A673 (cell line): ENCODE data around the gene USP12. TPM values are rescaled to one million over a fixed set of nuclear protein-coding genes. Genes with fewer than 3 reads are reported as not detected.
A peak's percentile ranks its signal among the peaks of the same experiment; 100 is the strongest.

Experiments used
- BruUV-seq: library from RNA; stranded (reverse); fragments of 400-500 nt; replicated peaks from 2 replicates; lab custom pipeline; 2021; lab: Mats Ljungman, UMichigan
- CTCF ChIA-PET: fragments of 300-600 bp; sonication (Branson Sonifier 250); formaldehyde crosslinking; loops from one replicate; lab custom pipeline; 2022; ENCODE audit warnings: antibody characterized with exemption; lab: Charles Lee
- POLR2A ChIA-PET: fragments of 300-600 bp; sonication (Branson Sonifier 250); formaldehyde crosslinking; loops from one replicate; lab custom pipeline; 2022; ENCODE audit warnings: antibody characterized with exemption; ENCODE audit not compliant: low non-redundant PET; lab: Charles Lee
- DNase-seq: peaks from one replicate; pipeline ENCODE4 v3.0.0-alpha.2; 2015; ENCODE audit warnings: low spot score
- H3K27ac ChIP-seq: fragments of 200-600 bp; sonication (generic); 2 replicates; pipeline ENCODE4 v1.5.1; 2016; ENCODE audit warnings: mixed run types, low read depth, mild to moderate bottlenecking, mixed read lengths, antibody characterized with exemption, low read length; ENCODE audit not compliant: poor library complexity, severe bottlenecking
- H3K27me3 ChIP-seq: fragments of 200-600 bp; sonication (generic); replicated peaks from 2 replicates; pipeline ENCODE4 v1.6.1; 2017; ENCODE audit warnings: mixed run types, low read depth, mild to moderate bottlenecking, mixed read lengths, antibody characterized with exemption, low read length; ENCODE audit not compliant: insufficient read depth, poor library complexity
- H3K36me3 ChIP-seq: fragments of 200-600 bp; sonication (generic); 2 replicates; pipeline ENCODE4 v1.6.1; 2016; ENCODE audit warnings: mixed run types, mild to moderate bottlenecking, mixed read lengths, antibody characterized with exemption, low read length; ENCODE audit not compliant: insufficient read depth, poor library complexity, severe bottlenecking
- H3K4me1 ChIP-seq: fragments of 200-600 bp; sonication (generic); 2 replicates; pipeline ENCODE4 v1.6.1; 2017; ENCODE audit warnings: mixed run types, mild to moderate bottlenecking, mixed read lengths, antibody characterized with exemption, low read length; ENCODE audit not compliant: insufficient read depth, poor library complexity, severe bottlenecking
- H3K4me3 ChIP-seq: fragments of 200-600 bp; sonication (generic); 2 replicates; pipeline ENCODE4 v1.5.1; 2016; ENCODE audit warnings: low read depth, mixed run types, mild to moderate bottlenecking, mixed read lengths, low read length; ENCODE audit not compliant: poor library complexity, severe bottlenecking
- H3K9me3 ChIP-seq: fragments of 200-600 bp; sonication (generic); 2 replicates; pipeline ENCODE4 v1.6.1; 2016; ENCODE audit warnings: mixed run types, low read depth, mild to moderate bottlenecking, mixed read lengths, antibody characterized with exemption, low read length; ENCODE audit not compliant: poor library complexity, severe bottlenecking
- CTCF ChIP-seq: fragments of 300-800, 200-600 bp; sonication (generic); conservative IDR thresholded peaks from 2 replicates; pipeline ENCODE4 v1.5.1; 2017; ENCODE audit warnings: low read depth, mild to moderate bottlenecking, antibody characterized with exemption, low read length, moderate library complexity, mixed read lengths
- EZH2 ChIP-seq: fragments of 200-600 bp; sonication (generic); IDR thresholded peaks from 2 replicates; pipeline ENCODE4 v1.6.1; 2017; ENCODE audit warnings: borderline replicate concordance, low read depth, mild to moderate bottlenecking, mixed read lengths, antibody characterized with exemption, low read length; ENCODE audit not compliant: poor library complexity, severe bottlenecking
- intact Hi-C: fragments of 100-400 bp; cut with micrococcal nuclease; formaldehyde crosslinking; loops from one replicate; pipeline ENCODE4 v1.10.0; 2022; ENCODE audit not compliant: unreplicated experiment
- total RNA-seq: library from RNA; stranded (reverse); gene quantifications from 2 replicates; pipeline ENCODE4 v1.2.3, GENCODE V29; 2021

Gene USP12
- total RNA-seq, 1 experiment from 2014 or later: 16.6 TPM

GRCh38 chr13:27203854-27204253 lies 32.2 kb upstream of the USP12 start:
- BruUV-seq: no TSS peak
- CTCF ChIA-PET: no interaction called here
- intact Hi-C loops: loop anchor here (10.0 kb wide), 1 partner anchor 219 kb away; no protein-coding TSS in a partner anchor

GRCh38 chr13:27203186-27203585 lies 31.6 kb upstream of the USP12 start:
- Histone ChIP-seq H3K4me1 (peaks cover 4% of the 10 kb centered on the region), H3K27me3 (peaks cover 3% of the 10 kb centered on the region), H3K27ac (no peak overlapping the region), H3K4me3 (no peak overlapping the region), H3K36me3 (no peaks in the 10 kb centered on the region), H3K9me3 (no peaks in the 10 kb centered on the region)
- POLR2A ChIA-PET: no interaction called here
- DNase-seq: no peak
- BruUV-seq: no TSS peak
- CTCF ChIA-PET: no interaction called here
- intact Hi-C loops: loop anchor here (10.0 kb wide), 1 partner anchor 218 kb away; no protein-coding TSS in a partner anchor
- no peak for TF ChIP-seq CTCF
- TF ChIP-seq EZH2: no peak

More at GRCh38 chr13:27203854-27204253, 32.2 kb upstream of the USP12 start:
- H3K27ac ChIP-seq: no peak overlapping the region
- no peak overlapping the region for H3K4me3 ChIP-seq
- H3K36me3 ChIP-seq: no peaks in the 10 kb centered on the region
- H3K27me3 ChIP-seq: peaks cover 6% of the 10 kb centered on the region
- POLR2A ChIA-PET: no interaction called here
- H3K4me1 ChIP-seq: peaks cover 4% of the 10 kb centered on the region
- DNase-seq: no peak
- TF ChIP-seq EZH2: no peak
- TF ChIP-seq CTCF: peak; percentile 23; the same call in 1 of the 2 replicates
- no peaks in the 10 kb centered on the region for H3K9me3 ChIP-seq

GRCh38 chr13:27201661-27202060 lies 30.1 kb upstream of the USP12 start:
- Histone ChIP-seq H3K36me3 (no peaks in the 10 kb centered on the region), H3K4me3 (no peak overlapping the region), H3K27ac (no peak overlapping the region), H3K4me1 (peaks cover 4% of the 10 kb centered on the region), H3K27me3 (peaks cover 3% of the 10 kb centered on the region), H3K9me3 (no peaks in the 10 kb centered on the region)
- POLR2A ChIA-PET: no interaction called here
- no TSS peak for BruUV-seq
- no peak for DNase-seq
- intact Hi-C loops: loop anchor here (10.0 kb wide), 1 partner anchor 217 kb away; no protein-coding TSS in a partner anchor
- CTCF ChIA-PET: no interaction called here
- TF ChIP-seq EZH2: no peak
- TF ChIP-seq CTCF: no peak
